ENCODE measurements around the gene KRT81. TPM values are rescaled to one million over a fixed set of nuclear protein-coding genes. Genes with fewer than 3 reads are reported as not detected.
"Not testable (repeated sequence)": the region's sequence is repeated elsewhere in the genome, so short reads cannot be mapped to it uniquely, and the experiment has no call there.

Gene KRT81
- total RNA-seq, 4 donors from 2014 or later = not detected

DNA sequence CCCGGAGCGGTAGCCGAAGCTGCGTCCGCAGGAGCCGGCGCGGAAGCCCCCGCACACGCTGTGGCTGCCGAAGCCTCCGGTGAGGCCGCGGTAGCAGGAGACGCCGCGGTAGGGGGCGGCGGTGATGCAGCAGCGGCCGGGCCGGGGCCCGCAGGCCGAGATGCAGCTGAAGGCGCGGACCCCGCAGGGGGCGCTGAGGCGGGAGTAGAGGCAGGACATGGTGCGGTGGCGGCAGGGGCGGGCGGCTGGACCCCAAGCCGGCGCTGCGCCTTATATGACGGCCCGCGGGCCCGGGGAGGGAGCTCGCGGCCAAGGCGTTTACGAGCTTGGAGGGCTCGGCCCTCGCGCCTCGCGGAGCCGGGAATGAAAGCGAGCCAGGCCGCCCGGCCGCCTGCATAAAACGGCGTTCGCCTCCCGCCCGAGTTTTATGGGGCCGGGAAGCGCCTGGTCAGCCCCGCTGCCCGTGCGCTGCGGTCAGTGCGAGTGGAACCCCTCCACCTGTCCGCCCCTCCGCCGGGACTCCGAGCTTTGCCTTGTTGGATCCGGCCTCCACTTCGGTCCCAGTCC, 32.9 kb downstream of the KRT81 start:
- 0% methylated on average over 14 of the region's 72 CpGs; no CpG with 5 or more reads in 1 of the 2 donors for WGBS, 2 donors
- DNase-seq = no peak
- intact Hi-C loops (cut with DNase I) = no loop called here
- H3K4me1 ChIP-seq = peaks cover 0 to 9% (median 0%) of the 10 kb centered on the region in 3 donors
- TF ChIP-seq, protein P1, sequence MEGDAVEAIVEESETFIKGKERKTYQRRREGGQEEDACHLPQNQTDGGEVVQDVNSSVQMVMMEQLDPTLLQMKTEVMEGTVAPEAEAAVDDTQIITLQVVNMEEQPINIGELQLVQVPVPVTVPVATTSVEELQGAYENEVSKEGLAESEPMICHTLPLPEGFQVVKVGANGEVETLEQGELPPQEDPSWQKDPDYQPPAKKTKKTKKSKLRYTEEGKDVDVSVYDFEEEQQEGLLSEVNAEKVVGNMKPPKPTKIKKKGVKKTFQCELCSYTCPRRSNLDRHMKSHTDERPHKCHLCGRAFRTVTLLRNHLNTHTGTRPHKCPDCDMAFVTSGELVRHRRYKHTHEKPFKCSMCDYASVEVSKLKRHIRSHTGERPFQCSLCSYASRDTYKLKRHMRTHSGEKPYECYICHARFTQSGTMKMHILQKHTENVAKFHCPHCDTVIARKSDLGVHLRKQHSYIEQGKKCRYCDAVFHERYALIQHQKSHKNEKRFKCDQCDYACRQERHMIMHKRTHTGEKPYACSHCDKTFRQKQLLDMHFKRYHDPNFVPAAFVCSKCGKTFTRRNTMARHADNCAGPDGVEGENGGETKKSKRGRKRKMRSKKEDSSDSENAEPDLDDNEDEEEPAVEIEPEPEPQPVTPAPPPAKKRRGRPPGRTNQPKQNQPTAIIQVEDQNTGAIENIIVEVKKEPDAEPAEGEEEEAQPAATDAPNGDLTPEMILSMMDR (IDR thresholded peaks at IDR 0.05) = no peak
- TF ChIP-seq POLR2A (IDR thresholded peaks at IDR 0.05) = no peak
- peaks cover 0 to 82% (median 12%) of the 10 kb centered on the region in 4 donors for H3K27me3 ChIP-seq
- H3K9me3 ChIP-seq = no peaks in the 10 kb centered on the region
- H3K27ac ChIP-seq = no peak overlapping the region
- H3K4me3 ChIP-seq = peak overlapping the region in 2 of 4 donors; percentile 24 to 44
- no peaks in the 10 kb centered on the region for H3K36me3 ChIP-seq

DNA sequence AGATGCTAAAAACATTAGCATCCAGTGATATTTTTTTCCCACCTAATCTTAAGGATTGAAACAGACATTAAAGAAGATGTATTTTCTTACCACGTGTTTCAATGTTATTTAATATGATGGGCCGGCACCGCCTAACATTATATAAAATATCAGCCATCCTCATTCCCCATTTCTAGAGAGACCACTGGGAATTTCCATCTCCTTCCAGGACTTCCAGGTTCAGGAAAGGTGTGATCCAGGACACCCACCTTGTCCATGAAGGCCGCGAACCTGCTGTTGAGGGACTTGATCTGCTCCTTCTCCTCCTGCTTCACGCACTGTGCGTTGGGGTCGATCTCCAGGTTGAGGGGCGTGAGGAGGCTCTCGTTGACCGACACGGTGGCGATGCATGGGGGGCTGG, 33.4 kb downstream of the KRT81 start:
- WGBS, 2 donors = 72 to 85% methylated on average over 8 of the region's 13 CpGs
- H3K27ac ChIP-seq; H3K9me3 ChIP-seq; H3K4me3 ChIP-seq; intact Hi-C loops (cut with DNase I); DNase-seq; H3K36me3 ChIP-seq; H3K4me1 ChIP-seq: not testable (repeated sequence)
- H3K27me3 ChIP-seq = peaks cover 0 to 78% (median 12%) of the 10 kb centered on the region in 4 donors

DNA sequence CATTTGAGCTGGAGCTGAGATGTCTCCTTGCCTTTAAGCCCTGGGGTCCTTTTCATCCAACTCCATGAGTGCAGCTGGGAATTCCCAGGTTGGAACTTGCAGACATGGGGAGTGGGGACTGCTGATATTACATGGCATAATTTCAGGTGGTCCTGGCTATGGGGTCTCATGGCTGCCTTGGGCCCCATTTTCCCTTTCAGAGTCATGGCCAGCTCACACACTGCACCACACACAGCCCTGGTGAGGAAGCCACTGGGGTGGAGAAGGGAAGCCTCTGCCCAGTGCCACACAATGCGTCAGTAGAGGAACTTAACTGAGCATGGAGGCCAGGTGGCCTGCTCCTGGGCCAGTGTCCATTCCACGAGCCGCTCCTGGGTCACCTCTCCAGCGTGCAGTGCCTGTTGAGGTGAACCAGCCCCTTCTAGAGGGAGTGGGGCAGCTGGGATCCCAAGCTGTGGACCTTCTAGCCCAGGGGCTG, 34.2 kb downstream of the KRT81 start:
- intact Hi-C loops (cut with DNase I) = no loop called here
- no peak for TF ChIP-seq POLR2A (IDR thresholded peaks at IDR 0.05)
- TF ChIP-seq, protein P1 (IDR thresholded peaks at IDR 0.05) = no peak
- no peak for DNase-seq
- 80 to 93% methylated on average over 1 to 3 of the region's 4 CpGs for WGBS, 2 donors
- H3K27me3 ChIP-seq = peaks cover 0 to 74% (median 12%) of the 10 kb centered on the region in 4 donors
- H3K36me3 ChIP-seq = no peaks in the 10 kb centered on the region
- no peak overlapping the region for H3K4me3 ChIP-seq
- peaks cover 0 to 9% (median 0%) of the 10 kb centered on the region in 3 donors for H3K4me1 ChIP-seq
- no peaks in the 10 kb centered on the region for H3K9me3 ChIP-seq
- H3K27ac ChIP-seq = no peak overlapping the region

DNA sequence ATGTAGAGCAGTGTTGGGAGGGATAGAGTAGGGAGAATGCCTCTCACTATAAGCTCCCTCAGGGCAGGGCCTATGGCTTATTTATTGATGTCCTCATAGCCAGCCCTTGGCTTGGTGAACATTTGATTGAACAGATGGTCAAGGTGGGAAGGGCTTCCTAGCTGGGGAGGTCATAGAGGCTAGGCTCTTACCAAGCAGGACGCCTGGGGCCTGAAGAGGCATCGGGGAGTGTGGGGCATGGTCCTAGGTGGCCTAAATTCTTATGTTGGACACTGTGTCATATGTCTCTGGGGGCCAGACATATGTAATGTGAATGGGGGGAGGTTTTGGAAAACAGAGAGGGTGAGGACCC, 34.8 kb downstream of the KRT81 start:
- no peaks in the 10 kb centered on the region for H3K9me3 ChIP-seq
- no peak for DNase-seq
- H3K4me3 ChIP-seq = no peak overlapping the region
- no peak overlapping the region for H3K27ac ChIP-seq
- peaks cover 0 to 9% (median 0%) of the 10 kb centered on the region in 3 donors for H3K4me1 ChIP-seq
- H3K36me3 ChIP-seq = no peaks in the 10 kb centered on the region
- TF ChIP-seq, protein P1 (IDR thresholded peaks at IDR 0.05) = no peak
- TF ChIP-seq POLR2A (IDR thresholded peaks at IDR 0.05) = no peak
- intact Hi-C loops (cut with DNase I) = no loop called here
- 40 to 63% methylated on average over 2 of the region's 2 CpGs for WGBS, 2 donors
- H3K27me3 ChIP-seq = peaks cover 0 to 74% (median 12%) of the 10 kb centered on the region in 4 donors

DNA sequence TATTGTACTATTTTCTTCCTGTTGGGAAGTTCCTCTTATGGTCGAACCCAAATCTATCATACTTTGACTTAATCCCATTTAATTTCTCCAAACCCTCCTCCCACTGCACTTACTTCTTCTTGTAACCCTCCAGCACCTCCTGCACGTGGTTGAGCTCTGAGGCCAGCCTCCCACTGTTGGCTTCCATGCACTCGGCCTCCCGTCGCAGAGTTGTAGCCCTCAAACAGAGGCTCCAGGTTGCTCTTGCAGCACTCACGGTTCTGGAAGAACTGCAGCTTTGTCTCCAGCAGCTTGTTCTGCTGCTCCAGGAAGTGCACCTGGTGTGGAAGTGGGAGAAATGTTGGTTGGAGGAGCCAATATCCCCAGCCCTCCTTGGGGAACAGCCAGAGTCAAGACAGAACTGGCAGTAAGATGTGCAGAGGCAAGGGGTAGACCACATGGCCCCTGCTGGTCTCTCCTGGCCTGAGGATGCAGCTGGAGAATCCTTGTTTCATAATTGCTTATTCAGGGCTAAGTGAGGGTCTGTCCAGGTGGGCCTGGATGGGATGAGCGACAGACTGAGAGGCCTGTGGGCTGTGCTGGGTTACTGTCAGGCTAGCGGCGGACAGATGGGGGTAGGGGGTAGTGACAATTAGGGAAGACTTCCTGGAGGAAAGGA, 35.3 kb downstream of the KRT81 start:
- DNase-seq = no peak
- TF ChIP-seq, protein P1 (IDR thresholded peaks at IDR 0.05) = no peak
- TF ChIP-seq POLR2A (IDR thresholded peaks at IDR 0.05) = no peak
- intact Hi-C loops (cut with DNase I) = no loop called here
- peaks cover 0 to 9% (median 0%) of the 10 kb centered on the region in 3 donors for H3K4me1 ChIP-seq
- WGBS, 2 donors = 83 to 92% methylated on average over 9 of the region's 9 CpGs
- no peak overlapping the region for H3K27ac ChIP-seq
- no peaks in the 10 kb centered on the region for H3K9me3 ChIP-seq
- H3K27me3 ChIP-seq = peaks cover 0 to 70% (median 12%) of the 10 kb centered on the region in 4 donors
- H3K4me3 ChIP-seq = no peak overlapping the region
- no peaks in the 10 kb centered on the region for H3K36me3 ChIP-seq
